GM12892 (cell line): ENCODE measurements around the gene CLEC4G.

Experiments used
- POLR2A ChIP-seq: IDR thresholded peaks from 2 replicates; pipeline ENCODE4 v1.6.1; 2011; ENCODE audit warnings: low read depth, low read length, control low read depth
- POLR2AphosphoS5 ChIP-seq: IDR thresholded peaks from 2 replicates; pipeline ENCODE4 v1.6.1; 2011; ENCODE audit warnings: low read depth, low read length, control low read depth
- TAF1 ChIP-seq: IDR thresholded peaks from 2 replicates; pipeline ENCODE4 v1.6.1; 2011; ENCODE audit warnings: low read depth, mild to moderate bottlenecking, control low read depth, low read length, borderline replicate concordance

- TF ChIP-seq POLR2A (no peak), POLR2AphosphoS5 (no peak), TAF1 (no peak)
These were observed 2.7 kb downstream of the CLEC4G start for GRCh38 chr19:7729211-7729610.
